Fibroblast of mammary gland (primary cell): ENCODE results near the gene BANK1.

Source experiments
- DNase-seq: peaks from one replicate; pipeline ENCODE4 v3.0.0-alpha.2; 2010; ENCODE audit warnings: low read depth
- H3K4me3 ChIP-seq: 2 replicates; pipeline ENCODE4 v1.5.1; 2011; ENCODE audit warnings: low read depth, mild to moderate bottlenecking, low read length, moderate library complexity; ENCODE audit not compliant: control insufficient read depth
- CTCF ChIP-seq: conservative IDR thresholded peaks from 2 replicates; pipeline ENCODE4 v1.5.1; 2011; ENCODE audit warnings: low read depth, low read length, inconsistent platforms; ENCODE audit not compliant: control insufficient read depth, insufficient read depth

Gene BANK1

GRCh38 chr4:101983835-101984234 is 193.3 kb downstream of the BANK1 start:
- no peak overlapping the region for H3K4me3 ChIP-seq
- no peak for DNase-seq
- TF ChIP-seq CTCF = no peak

GRCh38 chr4:101987623-101988243 is 197.2 kb downstream of the BANK1 start:
- no peak overlapping the region for H3K4me3 ChIP-seq
- no peak for DNase-seq
- TF ChIP-seq CTCF = no peak

GRCh38 chr4:101989551-101989950 is 199.0 kb downstream of the BANK1 start:
- no peak overlapping the region for H3K4me3 ChIP-seq
- no peak for TF ChIP-seq CTCF
- no peak for DNase-seq

- TF ChIP-seq CTCF = no peak
- no peak for DNase-seq
- H3K4me3 ChIP-seq = no peak overlapping the region
Measured at GRCh38 chr4:101992446-101992845, 201.9 kb downstream of the BANK1 start.

- no peak for DNase-seq
- TF ChIP-seq CTCF = no peak
Measured at GRCh38 chr4:101993002-101993841, 202.7 kb downstream of the BANK1 start.

GRCh38 chr4:101993842-101994775 is 203.6 kb downstream of the BANK1 start:
- H3K4me3 ChIP-seq = no peak overlapping the region
- DNase-seq = no peak
- no peak for TF ChIP-seq CTCF

More at GRCh38 chr4:101993002-101993841, 202.7 kb downstream of the BANK1 start:
- no peak overlapping the region for H3K4me3 ChIP-seq
